Vagina (tissue), 2 donors: ENCODE measurements around the gene PTPA.

Experiments
- POLR2A ChIP-seq, 2 donors: fragments of 450-650 bp; IDR thresholded peaks; one replicate each; pipeline ENCODE4 v1.6.1; 2017; ENCODE audit warnings: antibody characterized with exemption in 2 of 2, mild to moderate bottlenecking in 2 of 2, moderate library complexity in 2 of 2
- TF ChIP-seq, protein P1 (sequence below), 3 experiments: fragments of 450-650 bp in 2 of 3; fragments of 200-600 bp in 1 of 3; sonication (generic) in 1 of 3; IDR thresholded peaks; one replicate each; pipeline ENCODE4 v1.5.1; 2017 to 2019; ENCODE audit warnings: antibody characterized with exemption in 3 of 3, mild to moderate bottlenecking in 2 of 3, moderate library complexity in 2 of 3

DNA sequence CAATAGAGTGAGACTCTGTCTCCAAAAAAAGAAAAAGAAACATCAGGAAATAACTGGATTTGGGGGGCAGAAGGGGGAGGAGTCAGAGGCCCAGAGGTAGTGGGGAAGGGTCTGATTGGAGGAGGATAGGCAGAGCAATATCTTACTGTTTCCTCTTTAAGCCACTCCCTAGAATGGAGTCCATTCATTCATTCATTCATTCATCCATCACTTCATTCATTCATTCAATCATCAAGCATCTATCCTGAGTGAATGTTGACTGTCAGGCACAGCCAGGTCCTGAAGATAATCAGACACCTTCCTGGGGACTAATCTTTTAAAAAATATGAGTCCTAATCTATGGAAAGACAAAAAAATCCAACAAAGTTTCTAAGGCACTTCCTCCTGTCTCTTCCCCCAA, 54.0 kb downstream of the PTPA start:
- TF ChIP-seq POLR2A (IDR thresholded peaks at IDR 0.05): no peak
- TF ChIP-seq, protein P1, sequence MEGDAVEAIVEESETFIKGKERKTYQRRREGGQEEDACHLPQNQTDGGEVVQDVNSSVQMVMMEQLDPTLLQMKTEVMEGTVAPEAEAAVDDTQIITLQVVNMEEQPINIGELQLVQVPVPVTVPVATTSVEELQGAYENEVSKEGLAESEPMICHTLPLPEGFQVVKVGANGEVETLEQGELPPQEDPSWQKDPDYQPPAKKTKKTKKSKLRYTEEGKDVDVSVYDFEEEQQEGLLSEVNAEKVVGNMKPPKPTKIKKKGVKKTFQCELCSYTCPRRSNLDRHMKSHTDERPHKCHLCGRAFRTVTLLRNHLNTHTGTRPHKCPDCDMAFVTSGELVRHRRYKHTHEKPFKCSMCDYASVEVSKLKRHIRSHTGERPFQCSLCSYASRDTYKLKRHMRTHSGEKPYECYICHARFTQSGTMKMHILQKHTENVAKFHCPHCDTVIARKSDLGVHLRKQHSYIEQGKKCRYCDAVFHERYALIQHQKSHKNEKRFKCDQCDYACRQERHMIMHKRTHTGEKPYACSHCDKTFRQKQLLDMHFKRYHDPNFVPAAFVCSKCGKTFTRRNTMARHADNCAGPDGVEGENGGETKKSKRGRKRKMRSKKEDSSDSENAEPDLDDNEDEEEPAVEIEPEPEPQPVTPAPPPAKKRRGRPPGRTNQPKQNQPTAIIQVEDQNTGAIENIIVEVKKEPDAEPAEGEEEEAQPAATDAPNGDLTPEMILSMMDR (IDR thresholded peaks at IDR 0.05): no peak
